ENCODE results near the gene TFF2.

TFF2 gene

DNA sequence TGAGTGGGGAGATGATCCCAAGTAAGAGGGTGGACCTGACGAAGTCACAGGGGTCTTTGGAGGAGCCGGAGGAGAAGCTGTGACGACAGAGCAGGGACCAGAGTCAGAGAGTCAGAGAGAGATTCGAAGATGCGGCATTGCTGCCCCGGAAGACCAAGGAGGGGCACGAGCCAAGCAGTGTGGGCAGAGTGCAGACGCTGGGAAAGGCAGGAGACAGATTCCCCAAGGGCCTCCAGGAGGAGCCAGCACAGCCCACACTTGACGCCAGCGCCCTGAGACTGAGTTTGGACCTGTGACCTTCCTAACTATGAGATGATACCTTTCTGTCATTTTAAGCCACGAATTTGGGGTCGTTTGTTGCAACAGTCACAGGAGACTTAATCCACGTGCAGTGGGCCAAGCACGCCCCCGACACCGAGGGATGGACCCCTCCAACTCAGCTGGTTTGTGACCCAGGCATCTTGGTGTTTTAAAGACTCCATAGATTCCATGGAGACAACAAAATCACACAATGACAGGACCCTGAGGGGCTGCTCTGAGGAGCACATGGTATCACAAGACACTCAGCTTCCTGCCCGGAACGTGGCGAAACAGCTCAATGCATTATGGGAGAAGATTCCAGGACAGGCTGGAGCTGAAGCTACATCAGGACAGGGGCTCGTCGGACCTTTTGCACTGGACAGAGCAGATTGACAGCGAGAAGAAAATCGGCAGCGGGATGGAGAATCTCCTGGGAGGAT is 26.6 kb upstream of the TFF2 start:
- no peak for TF ChIP-seq CTCF (IDR thresholded peaks at IDR 0.05)
- no peaks in the 10 kb centered on the region for H3K27me3 ChIP-seq (ENCODE audit: control insufficient read depth, insufficient read depth, low read length)
- H3K4me3 ChIP-seq (ENCODE audit: low read depth, low read length): no peak overlapping the region

DNA sequence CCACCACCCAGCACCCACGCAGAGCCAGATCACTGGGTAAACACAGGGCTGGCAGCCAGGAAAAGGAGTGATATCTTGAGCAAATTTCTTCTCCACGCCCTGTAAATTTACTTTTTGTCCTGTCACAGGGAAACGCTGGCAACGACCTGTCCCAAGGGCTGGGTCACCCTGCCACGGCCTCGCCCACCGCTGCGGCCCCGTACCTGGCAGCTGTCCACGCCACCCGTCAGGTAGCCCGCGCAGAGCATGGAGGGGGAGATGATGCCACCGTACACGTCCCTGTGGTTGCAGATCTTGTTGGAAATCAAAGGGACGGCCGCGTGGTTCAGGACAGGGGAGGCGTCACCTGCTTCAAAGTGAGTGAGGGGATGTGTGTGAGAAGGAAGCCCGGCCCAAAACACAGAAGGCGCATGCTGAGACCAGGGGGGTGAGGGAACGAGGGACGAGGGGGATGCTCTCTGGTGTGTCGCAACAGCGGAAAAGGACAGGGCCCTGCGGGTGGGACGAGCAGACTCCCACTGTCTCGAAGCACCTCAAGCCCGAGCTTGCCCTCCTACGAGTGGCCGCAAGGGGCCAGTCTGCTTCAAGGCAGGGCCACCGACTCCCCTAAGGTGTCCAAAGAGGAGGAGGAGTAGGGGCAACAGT is 25.7 kb upstream of the TFF2 start:
- Histone ChIP-seq H3K4me3 (ENCODE audit: low read depth, low read length) (no peak overlapping the region), H3K27ac (no peak overlapping the region), H3K9ac (no peak overlapping the region), H3K27me3 (ENCODE audit: control insufficient read depth, insufficient read depth, low read length) (no peaks in the 10 kb centered on the region), H3K9me3 (ENCODE audit: control insufficient read depth, low read length) (no peaks in the 10 kb centered on the region), H2AFZ (no peak overlapping the region), H3K4me1 (no peaks in the 10 kb centered on the region), H3K79me2 (no peaks in the 10 kb centered on the region), H3K4me2 (ENCODE audit: low read length) (no peak overlapping the region), H3K36me3 (ENCODE audit: control insufficient read depth, insufficient read depth, low read length) (no peaks in the 10 kb centered on the region)
- no peak for TF ChIP-seq CTCF (IDR thresholded peaks at IDR 0.05)

More for the DNA sequence above, 26.6 kb upstream of the TFF2 start:
- Histone ChIP-seq H3K9me3 (ENCODE audit: control insufficient read depth, low read length) (no peaks in the 10 kb centered on the region), H3K79me2 (no peaks in the 10 kb centered on the region), H3K4me2 (ENCODE audit: low read length) (no peak overlapping the region), H3K36me3 (ENCODE audit: control insufficient read depth, insufficient read depth, low read length) (no peaks in the 10 kb centered on the region), H2AFZ (no peak overlapping the region), H3K4me1 (no peaks in the 10 kb centered on the region), H3K27ac (no peak overlapping the region), H3K9ac (no peak overlapping the region)

GRCh38 chr21:42375966-42376337 is 25.2 kb upstream of the TFF2 start:
- Histone ChIP-seq H3K27me3 (ENCODE audit: control insufficient read depth, insufficient read depth, low read length) (no peaks in the 10 kb centered on the region), H3K9ac (no peak overlapping the region), H3K4me2 (ENCODE audit: low read length) (no peak overlapping the region), H3K79me2 (no peaks in the 10 kb centered on the region), H2AFZ (no peak overlapping the region), H3K36me3 (ENCODE audit: control insufficient read depth, insufficient read depth, low read length) (no peaks in the 10 kb centered on the region), H3K9me3 (ENCODE audit: control insufficient read depth, low read length) (no peaks in the 10 kb centered on the region), H3K4me1 (no peaks in the 10 kb centered on the region), H3K4me3 (ENCODE audit: low read depth, low read length) (no peak overlapping the region), H3K27ac (no peak overlapping the region)
- no peak for TF ChIP-seq CTCF (IDR thresholded peaks at IDR 0.05)

GRCh38 chr21:42375506-42375905 is 24.7 kb upstream of the TFF2 start:
- H3K9ac ChIP-seq: no peak overlapping the region
- no peaks in the 10 kb centered on the region for H3K27me3 ChIP-seq (ENCODE audit: control insufficient read depth, insufficient read depth, low read length)
- no peak overlapping the region for H3K27ac ChIP-seq
- H3K4me3 ChIP-seq (ENCODE audit: low read depth, low read length): no peak overlapping the region
- H3K4me2 ChIP-seq (ENCODE audit: low read length): no peak overlapping the region
- no peak overlapping the region for H2AFZ ChIP-seq
- H3K9me3 ChIP-seq (ENCODE audit: control insufficient read depth, low read length): no peaks in the 10 kb centered on the region
- no peaks in the 10 kb centered on the region for H3K36me3 ChIP-seq (ENCODE audit: control insufficient read depth, insufficient read depth, low read length)
- no peaks in the 10 kb centered on the region for H3K4me1 ChIP-seq
- no peaks in the 10 kb centered on the region for H3K79me2 ChIP-seq
- no peak for TF ChIP-seq CTCF (IDR thresholded peaks at IDR 0.05)
